Measurements from ENCODE around the gene OR52E2. TPM values are rescaled to one million over a fixed set of nuclear protein-coding genes. Genes with fewer than 3 reads are reported as not detected.

The OR52E2 gene
- polyA plus RNA-seq, 3 donors from 2014 or later: not detected

- Mint-ChIP-seq H3K9me3 (peaks cover 0 to 3% (median 0%) of the 10 kb centered on the region in 6 donors), H3K4me3 (no peak overlapping the region), H3K27me3 (ENCODE audit: low read depth in 3 of 3) (peaks cover 2% of the 10 kb centered on the region in 3 donors)
Measured at GRCh38 chr11:5046754-5047330, 12.6 kb downstream of the OR52E2 start.

GRCh38 chr11:5046226-5046625 lies 13.2 kb downstream of the OR52E2 start, which contains the start of gene OR52J3:
OR52J3 (plus strand) TSS chr11:5046526; CDS start chr11:5046526, 0 bp downstream.
- Mint-ChIP-seq H3K4me1 (no peaks in the 10 kb centered on the region), H3K27me3 (ENCODE audit: low read depth in 3 of 3) (peaks cover 2% of the 10 kb centered on the region in 3 donors), H3K36me3 (no peaks in the 10 kb centered on the region), H3K9me3 (peaks cover 0 to 3% (median 0%) of the 10 kb centered on the region in 6 donors), H3K4me3 (no peak within 1 kb of the TSS), H3K27ac (no peak within 1 kb of the TSS)
- DNase-seq: no peak

More at GRCh38 chr11:5046754-5047330, 12.6 kb downstream of the OR52E2 start:
- H3K36me3 Mint-ChIP-seq: no peaks in the 10 kb centered on the region
- H3K27ac Mint-ChIP-seq: no peak overlapping the region
- no peak for DNase-seq
- no peaks in the 10 kb centered on the region for H3K4me1 Mint-ChIP-seq

- H3K4me1 Mint-ChIP-seq: no peaks in the 10 kb centered on the region
- H3K9me3 Mint-ChIP-seq: peaks cover 0 to 4% (median 1%) of the 10 kb centered on the region in 6 donors
- no peak overlapping the region for H3K27ac Mint-ChIP-seq
- no peak for DNase-seq
- H3K27me3 Mint-ChIP-seq (ENCODE audit: low read depth in 3 of 3): peaks cover 2% of the 10 kb centered on the region in 3 donors
- no peak overlapping the region for H3K4me3 Mint-ChIP-seq
- H3K36me3 Mint-ChIP-seq: no peaks in the 10 kb centered on the region
Measured at GRCh38 chr11:5043380-5043779, 16.0 kb downstream of the OR52E2 start.

GRCh38 chr11:5042091-5042490 lies 17.3 kb downstream of the OR52E2 start:
- no peaks in the 10 kb centered on the region for H3K4me1 Mint-ChIP-seq
- no peaks in the 10 kb centered on the region for H3K36me3 Mint-ChIP-seq
- no peak overlapping the region for H3K4me3 Mint-ChIP-seq
- H3K27me3 Mint-ChIP-seq (ENCODE audit: low read depth in 3 of 3): peaks cover 0 to 2% (median 0%) of the 10 kb centered on the region in 3 donors
- no peak for DNase-seq
- peaks cover 0 to 9% (median under 1%) of the 10 kb centered on the region in 6 donors for H3K9me3 Mint-ChIP-seq
- H3K27ac Mint-ChIP-seq: no peak overlapping the region

GRCh38 chr11:5040876-5041275 lies 18.6 kb downstream of the OR52E2 start:
- DNase-seq: no peak
- Mint-ChIP-seq H3K27ac (no peak overlapping the region), H3K9me3 (peaks cover 0 to 11% (median 2%) of the 10 kb centered on the region in 6 donors), H3K27me3 (ENCODE audit: low read depth in 3 of 3) (peaks cover 0 to 4% (median 0%) of the 10 kb centered on the region in 3 donors), H3K36me3 (no peaks in the 10 kb centered on the region), H3K4me3 (no peak overlapping the region), H3K4me1 (no peaks in the 10 kb centered on the region)

- no peak overlapping the region for H3K27ac Mint-ChIP-seq
Measured at GRCh38 chr11:5038341-5038740, 21.1 kb downstream of the OR52E2 start.

GRCh38 chr11:5037926-5038325 lies 21.5 kb downstream of the OR52E2 start:
- Mint-ChIP-seq H3K27ac (no peak overlapping the region), H3K4me1 (no peaks in the 10 kb centered on the region), H3K27me3 (ENCODE audit: low read depth in 3 of 3) (peaks cover 0 to 2% (median 0%) of the 10 kb centered on the region in 3 donors), H3K4me3 (no peak overlapping the region), H3K9me3 (peaks cover 0 to 11% (median 2%) of the 10 kb centered on the region in 6 donors), H3K36me3 (no peaks in the 10 kb centered on the region)
- no peak for DNase-seq

More at GRCh38 chr11:5038341-5038740, 21.1 kb downstream of the OR52E2 start:
- Mint-ChIP-seq H3K4me1 (no peaks in the 10 kb centered on the region), H3K9me3 (peaks cover 0 to 11% (median 2%) of the 10 kb centered on the region in 6 donors), H3K27me3 (ENCODE audit: low read depth in 3 of 3) (peaks cover 0 to 2% (median 0%) of the 10 kb centered on the region in 3 donors), H3K4me3 (no peak overlapping the region), H3K36me3 (no peaks in the 10 kb centered on the region)
- no peak for DNase-seq

GRCh38 chr11:5036669-5037068 lies 22.8 kb downstream of the OR52E2 start:
- no peak for DNase-seq

GRCh38 chr11:5021996-5022395 lies 37.4 kb downstream of the OR52E2 start:
- no peak overlapping the region for H3K27ac Mint-ChIP-seq
- H3K4me3 Mint-ChIP-seq: no peak overlapping the region
- peaks cover 10 to 34% (median 16%) of the 10 kb centered on the region in 6 donors for H3K9me3 Mint-ChIP-seq
- H3K27me3 Mint-ChIP-seq (ENCODE audit: low read depth in 3 of 3): peaks cover 0 to 4% (median 2%) of the 10 kb centered on the region in 3 donors
- no peak for DNase-seq
- no peaks in the 10 kb centered on the region for H3K4me1 Mint-ChIP-seq
- H3K36me3 Mint-ChIP-seq: no peaks in the 10 kb centered on the region

More at GRCh38 chr11:5036669-5037068, 22.8 kb downstream of the OR52E2 start:
- Mint-ChIP-seq H3K4me1 (no peaks in the 10 kb centered on the region), H3K9me3 (peaks cover 0 to 8% (median 2%) of the 10 kb centered on the region in 6 donors), H3K36me3 (no peaks in the 10 kb centered on the region), H3K27ac (no peak overlapping the region), H3K4me3 (no peak overlapping the region), H3K27me3 (ENCODE audit: low read depth in 3 of 3) (peaks cover 0 to 2% (median 0%) of the 10 kb centered on the region in 3 donors)

GRCh38 chr11:5013012-5013411 lies 46.4 kb downstream of the OR52E2 start:
- H3K27me3 Mint-ChIP-seq (ENCODE audit: low read depth in 3 of 3): peaks cover 0 to 2% (median 0%) of the 10 kb centered on the region in 3 donors
- H3K4me3 Mint-ChIP-seq: no peak overlapping the region
- no peak for DNase-seq
- H3K27ac Mint-ChIP-seq: no peak overlapping the region
- H3K9me3 Mint-ChIP-seq: no peaks in the 10 kb centered on the region
- H3K36me3 Mint-ChIP-seq: no peaks in the 10 kb centered on the region
- no peaks in the 10 kb centered on the region for H3K4me1 Mint-ChIP-seq

GRCh38 chr11:5011254-5011653 lies 48.2 kb downstream of the OR52E2 start:
- Mint-ChIP-seq H3K27me3 (ENCODE audit: low read depth in 3 of 3) (peaks cover 0 to 3% (median 0%) of the 10 kb centered on the region in 3 donors), H3K4me1 (no peaks in the 10 kb centered on the region), H3K4me3 (no peak overlapping the region), H3K9me3 (peaks cover 0 to 2% (median 0%) of the 10 kb centered on the region in 6 donors), H3K27ac (no peak overlapping the region), H3K36me3 (no peaks in the 10 kb centered on the region)
- DNase-seq: no peak

Other genes with a start within 250 kb of the OR52E2 start
- not detected for gene OR51F2, start 238.3 kb downstream of the OR52E2 start, polyA plus RNA-seq
- gene OR51S1, start 210.4 kb downstream of the OR52E2 start, polyA plus RNA-seq: not detected
- gene OR51T1, start 177.7 kb downstream of the OR52E2 start, polyA plus RNA-seq: not detected
- gene OR51A7, start 155.8 kb downstream of the OR52E2 start, polyA plus RNA-seq: not detected
- not detected for gene OR51G2, start 140.3 kb downstream of the OR52E2 start, polyA plus RNA-seq
- gene OR51G1, start 135.3 kb downstream of the OR52E2 start, polyA plus RNA-seq: not detected
- not detected for gene OR51A4, start 112.0 kb downstream of the OR52E2 start, polyA plus RNA-seq
- not detected for gene OR51A2, start 103.9 kb downstream of the OR52E2 start, polyA plus RNA-seq
- gene OR51L1, start 64.8 kb downstream of the OR52E2 start, polyA plus RNA-seq: not detected
- gene OR52J3, start 13.1 kb downstream of the OR52E2 start, polyA plus RNA-seq: not detected
- gene OR52E1, start 9.9 kb upstream of the OR52E2 start, polyA plus RNA-seq: not detected
- not detected for gene OR52A5, start 78.7 kb upstream of the OR52E2 start, polyA plus RNA-seq
- gene OR52A1, start 95.1 kb upstream of the OR52E2 start, polyA plus RNA-seq: not detected
- gene OR51V1, start 141.1 kb upstream of the OR52E2 start, polyA plus RNA-seq: not detected
- 100 to 1,000 TPM; 155 to 747 (median 736) TPM for gene HBB, start 167.4 kb upstream of the OR52E2 start, polyA plus RNA-seq
- gene HBD, start 174.9 kb upstream of the OR52E2 start, polyA plus RNA-seq: 1 to 10 TPM in 1 of 3 donors, not detected in 2; 1.2 TPM
- not detected for gene HBG1, start 190.2 kb upstream of the OR52E2 start, polyA plus RNA-seq
- 1 to 10 TPM in 1 of 3 donors, not detected in 2; 1.9 TPM for gene HBG2, start 195.2 kb upstream of the OR52E2 start, polyA plus RNA-seq
- not detected for gene HBE1, start 210.3 kb upstream of the OR52E2 start, polyA plus RNA-seq
- not detected for gene OR51B4, start 242.3 kb upstream of the OR52E2 start, polyA plus RNA-seq

Measured in immature natural killer cell (primary cell).